ENCODE results near the gene SLC16A10.

DNA sequence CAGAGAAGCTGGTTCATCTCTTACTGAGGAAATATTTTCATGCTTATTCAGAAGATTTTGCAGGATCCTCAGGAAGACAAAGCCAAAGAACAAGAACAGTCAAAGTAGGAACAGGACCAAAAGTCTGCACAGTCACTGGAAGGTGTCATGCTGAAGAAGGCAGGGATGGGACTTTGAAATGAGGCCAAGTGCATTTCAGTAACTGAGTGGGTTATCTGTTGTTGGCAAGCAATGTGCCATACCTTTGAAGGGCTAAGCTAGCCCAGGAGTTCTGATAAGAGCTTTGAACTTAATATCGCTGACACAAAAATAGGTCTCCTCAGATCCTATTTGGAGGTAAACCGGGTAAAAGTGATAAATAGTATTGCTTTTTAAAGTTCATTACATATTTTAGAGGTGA is 31.5 kb downstream of the SLC16A10 start:
- TF ChIP-seq ELF4 (IDR thresholded peaks at IDR 0.05) (no peak), HDGF (IDR thresholded peaks at IDR 0.05; ENCODE audit: borderline replicate concordance) (no peak), FOXM1 (IDR thresholded peaks at IDR 0.05; ENCODE audit: borderline replicate concordance) (no peak), FOXK2 (IDR thresholded peaks at IDR 0.05) (no peak), NFRKB (IDR thresholded peaks at IDR 0.05) (no peak), ZNF384 (IDR thresholded peaks at IDR 0.05) (no peak)
- TF ChIP-seq, protein P1, sequence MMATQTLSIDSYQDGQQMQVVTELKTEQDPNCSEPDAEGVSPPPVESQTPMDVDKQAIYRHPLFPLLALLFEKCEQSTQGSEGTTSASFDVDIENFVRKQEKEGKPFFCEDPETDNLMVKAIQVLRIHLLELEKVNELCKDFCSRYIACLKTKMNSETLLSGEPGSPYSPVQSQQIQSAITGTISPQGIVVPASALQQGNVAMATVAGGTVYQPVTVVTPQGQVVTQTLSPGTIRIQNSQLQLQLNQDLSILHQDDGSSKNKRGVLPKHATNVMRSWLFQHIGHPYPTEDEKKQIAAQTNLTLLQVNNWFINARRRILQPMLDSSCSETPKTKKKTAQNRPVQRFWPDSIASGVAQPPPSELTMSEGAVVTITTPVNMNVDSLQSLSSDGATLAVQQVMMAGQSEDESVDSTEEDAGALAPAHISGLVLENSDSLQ (IDR thresholded peaks at IDR 0.05), result no peak
